MV-4-11 (cell line): ENCODE results near the gene TUBGCP3.

Experiments used
- DNase-seq: peaks from one replicate; lab custom pipeline; 2025; lab: John Stamatoyannopoulos, UW

The TUBGCP3 gene

GRCh38 chr13:112481458-112481857 is 106.5 kb downstream of the TUBGCP3 start:
- DNase-seq: no peak

DNA sequence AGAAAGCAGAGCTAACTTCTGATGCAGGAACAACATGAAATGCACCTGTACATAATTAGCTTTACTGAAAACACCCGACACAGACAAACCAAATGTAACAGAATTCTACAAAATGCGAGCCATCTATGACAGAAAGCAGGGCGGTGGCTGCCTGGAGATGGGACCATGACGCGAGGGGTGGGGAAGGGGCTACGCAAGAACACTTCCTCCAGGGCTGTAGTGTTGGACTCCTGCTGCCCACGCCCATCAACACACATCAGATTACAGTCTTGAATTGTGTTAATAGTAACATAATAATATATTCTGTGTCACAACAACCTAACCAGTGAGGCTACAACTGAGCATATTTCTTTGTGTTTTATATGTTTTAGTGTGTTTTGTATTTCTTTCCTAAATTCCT is 108.6 kb downstream of the TUBGCP3 start:
- DNase-seq: no peak

- no peak for DNase-seq
These were observed 110.8 kb downstream of the TUBGCP3 start for GRCh38 chr13:112477070-112477619.

DNA sequence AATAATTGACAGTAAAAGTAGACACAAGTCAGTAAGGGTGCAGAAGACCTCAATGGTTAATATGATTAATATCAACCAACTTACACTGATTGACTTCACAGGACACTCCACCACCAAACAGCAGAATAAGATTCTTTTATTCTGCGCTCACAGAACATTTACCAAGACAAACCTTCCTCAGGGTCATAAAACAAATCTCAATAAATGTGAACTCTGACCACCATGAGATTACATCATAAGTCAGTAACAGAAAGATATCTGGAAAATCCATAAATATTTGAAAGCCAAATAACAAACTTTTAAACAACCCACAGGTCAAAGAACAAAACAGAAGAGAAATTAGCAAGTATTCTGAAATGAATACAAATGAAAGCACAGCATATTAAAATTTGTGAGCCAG is 112.1 kb downstream of the TUBGCP3 start:
- no peak for DNase-seq

DNA sequence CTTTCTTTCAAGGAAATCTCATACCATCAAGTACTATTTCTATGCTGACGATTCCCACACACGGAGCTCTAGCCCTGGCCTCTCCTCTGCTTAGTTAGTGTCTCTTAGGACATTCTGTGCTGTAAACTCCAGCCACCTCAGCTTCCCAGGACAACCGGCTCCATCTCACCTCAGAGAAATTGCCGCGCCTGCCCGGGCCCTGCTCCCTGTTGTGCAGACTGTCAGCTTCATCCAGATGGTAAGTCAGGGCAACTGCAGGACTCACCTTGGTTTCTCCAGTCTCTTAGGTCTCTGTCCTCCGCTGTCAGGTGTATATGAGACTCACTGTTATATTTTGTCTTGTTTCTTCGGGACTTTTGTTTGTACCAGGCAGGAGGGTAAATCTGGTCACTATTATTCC is 113.1 kb downstream of the TUBGCP3 start:
- no peak for DNase-seq

- no peak for DNase-seq
These were observed 114.1 kb downstream of the TUBGCP3 start for GRCh38 chr13:112473818-112474217.

GRCh38 chr13:112469071-112469745 is 118.7 kb downstream of the TUBGCP3 start:
- DNase-seq: no peak

DNA sequence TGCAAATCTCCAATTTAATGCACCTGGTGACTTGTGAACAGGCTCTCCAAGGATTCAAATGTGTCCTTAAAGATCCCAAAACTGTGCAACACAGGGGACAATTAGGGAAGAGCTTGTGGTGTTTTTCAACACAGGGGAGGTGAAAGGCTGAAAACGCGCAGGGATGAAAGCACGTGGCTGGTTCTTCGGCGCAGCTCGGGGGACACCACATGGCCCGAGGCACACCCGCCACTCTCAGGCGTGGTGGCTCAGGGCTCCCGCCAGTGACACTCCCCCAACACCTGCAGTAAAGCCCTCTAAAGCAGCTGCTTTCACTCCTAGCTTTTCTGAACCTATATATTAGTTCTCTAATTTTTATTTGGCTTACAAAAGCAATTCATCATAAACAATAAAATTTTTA is 119.9 kb downstream of the TUBGCP3 start:
- DNase-seq: no peak

GRCh38 chr13:112467236-112467635 is 120.7 kb downstream of the TUBGCP3 start:
- no peak for DNase-seq

- no peak for DNase-seq
These were observed 121.6 kb downstream of the TUBGCP3 start for GRCh38 chr13:112466132-112467058.

DNA sequence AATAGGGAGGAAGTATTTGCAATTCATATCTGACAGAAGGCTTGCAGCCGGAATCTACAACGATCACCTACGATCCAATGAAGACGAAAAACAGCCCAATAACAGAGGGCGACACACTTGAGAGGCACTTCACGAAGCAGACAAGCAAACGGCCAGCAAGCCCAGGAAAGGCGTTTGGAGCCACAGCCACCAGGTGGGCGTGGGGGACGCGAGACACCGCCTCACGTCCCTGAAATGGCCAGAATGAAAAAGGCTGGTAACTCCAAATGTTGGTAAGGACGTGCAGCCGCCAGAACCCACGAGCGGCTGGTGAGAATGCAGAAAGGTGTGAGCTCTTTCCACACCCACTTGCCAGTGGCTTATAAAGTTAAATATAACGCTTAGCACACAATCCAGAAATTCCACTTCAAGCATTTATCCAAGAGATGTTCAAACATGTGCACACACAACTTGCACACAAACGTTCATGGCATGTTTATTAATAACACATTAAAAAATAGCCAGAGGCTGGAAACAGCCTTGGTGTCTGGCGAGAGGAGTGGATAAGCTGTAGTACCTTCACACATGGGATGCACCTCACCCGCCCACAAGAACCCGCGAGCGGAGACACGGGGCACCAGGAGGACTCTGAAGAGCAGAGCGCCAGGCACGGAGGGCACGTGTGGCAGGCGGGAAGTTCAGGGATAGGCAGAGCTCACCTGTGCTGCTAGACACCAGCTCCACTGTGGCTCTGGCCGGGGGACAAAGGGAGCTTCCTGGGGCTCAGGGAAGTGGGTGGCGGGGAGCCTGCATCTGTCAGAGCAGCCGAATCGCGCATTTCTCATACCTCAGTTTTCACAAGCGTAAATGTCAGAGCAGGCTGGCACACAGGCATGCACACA is 122.5 kb downstream of the TUBGCP3 start:
- DNase-seq: no peak

DNA sequence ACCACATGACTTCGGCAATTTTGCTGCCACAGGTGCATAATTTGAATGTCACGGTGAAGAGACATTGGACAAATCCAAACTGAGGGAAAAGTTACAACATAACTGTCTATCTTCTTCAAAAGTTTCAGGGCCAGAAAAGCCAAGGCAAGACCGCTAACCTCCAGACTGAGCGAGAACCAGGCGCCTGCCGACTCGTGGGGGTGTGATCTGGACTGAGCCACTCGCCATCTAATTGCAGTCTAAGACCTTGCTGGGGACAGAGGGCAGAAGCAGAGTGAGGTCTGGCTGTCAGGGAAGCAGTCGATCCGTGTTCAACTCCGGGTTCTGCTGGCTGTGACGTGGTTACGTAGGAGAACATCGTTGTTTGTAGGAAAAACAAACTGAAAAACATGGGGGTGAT is 123.2 kb downstream of the TUBGCP3 start:
- DNase-seq: no peak

GRCh38 chr13:112462408-112462807 is 125.5 kb downstream of the TUBGCP3 start:
- no peak for DNase-seq

DNA sequence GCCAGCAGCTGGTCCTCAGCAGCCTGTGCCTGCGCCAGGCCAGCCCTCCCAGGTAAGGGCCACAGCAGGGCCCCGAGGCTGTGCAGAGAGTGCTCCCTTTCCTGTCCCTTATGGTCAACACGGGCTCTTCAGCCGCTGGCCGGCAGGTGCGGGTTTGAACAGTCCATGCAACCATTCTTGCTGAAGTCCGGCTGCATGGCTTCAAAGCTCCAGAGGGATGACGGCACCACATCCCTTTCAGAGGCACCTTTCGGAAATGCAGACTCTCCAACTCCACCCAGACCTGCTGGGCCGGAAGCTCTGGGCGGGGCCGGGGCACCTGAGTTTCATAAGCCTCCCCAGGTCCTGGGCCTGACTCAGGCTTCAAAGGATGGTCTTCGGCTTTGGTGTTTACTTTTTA is 130.5 kb downstream of the TUBGCP3 start:
- no peak for DNase-seq

- no peak for DNase-seq
These were observed 130.9 kb downstream of the TUBGCP3 start for GRCh38 chr13:112457081-112457480.

DNA sequence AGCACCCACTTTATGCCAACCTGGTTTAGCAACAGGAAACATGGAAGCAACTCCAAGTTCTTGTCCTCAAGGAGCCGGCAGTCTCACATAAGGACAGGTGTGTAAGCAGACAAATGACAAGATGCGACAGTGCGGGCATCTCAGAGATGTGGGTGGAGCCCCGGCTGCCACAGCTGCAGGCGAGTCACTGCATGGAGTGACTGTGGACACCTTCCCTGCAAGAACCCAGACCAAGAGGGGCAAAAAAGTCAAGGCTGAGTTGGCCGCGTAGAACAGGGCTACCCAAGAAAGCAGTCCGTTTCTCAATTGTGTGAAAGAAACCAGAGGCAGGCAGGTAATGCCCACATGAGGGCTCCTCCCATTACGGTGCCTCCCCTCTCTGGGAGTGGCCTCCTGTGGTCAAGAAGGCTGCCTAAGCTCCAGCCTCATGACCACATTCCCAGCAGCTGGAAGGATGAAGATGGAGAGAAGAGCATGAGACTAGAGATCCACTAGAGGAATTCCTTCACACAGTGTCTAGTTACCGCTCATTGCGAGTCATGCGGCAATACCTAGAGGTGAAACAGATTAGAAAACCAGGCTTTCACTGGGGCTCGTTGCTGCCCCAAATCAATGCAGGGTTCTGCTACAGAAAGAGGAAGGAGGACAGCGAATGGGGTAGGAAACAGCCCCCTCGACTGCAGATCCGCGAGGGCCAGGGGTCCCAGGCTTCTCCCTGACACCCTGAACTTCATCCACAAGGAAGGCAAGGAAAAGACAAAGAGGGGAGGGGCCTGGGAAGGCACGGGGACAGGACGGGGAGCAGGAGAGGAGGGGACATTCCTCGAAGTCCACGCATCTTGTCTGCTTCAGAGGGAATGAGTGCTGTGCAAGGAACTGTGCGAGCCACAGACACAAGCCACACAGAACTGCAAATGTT is 131.6 kb downstream of the TUBGCP3 start:
- no peak for DNase-seq

- no peak for DNase-seq
These were observed 132.4 kb downstream of the TUBGCP3 start for GRCh38 chr13:112455476-112456059.

- DNase-seq: no peak
These were observed 133.2 kb downstream of the TUBGCP3 start for GRCh38 chr13:112454648-112455334.

- no peak for DNase-seq
These were observed 133.9 kb downstream of the TUBGCP3 start for GRCh38 chr13:112453874-112454647.
